Measurements from ENCODE around the gene METTL23.

The METTL23 gene, protein sequence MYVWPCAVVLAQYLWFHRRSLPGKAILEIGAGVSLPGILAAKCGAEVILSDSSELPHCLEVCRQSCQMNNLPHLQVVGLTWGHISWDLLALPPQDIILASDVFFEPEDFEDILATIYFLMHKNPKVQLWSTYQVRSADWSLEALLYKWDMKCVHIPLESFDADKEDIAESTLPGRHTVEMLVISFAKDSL

DNA sequence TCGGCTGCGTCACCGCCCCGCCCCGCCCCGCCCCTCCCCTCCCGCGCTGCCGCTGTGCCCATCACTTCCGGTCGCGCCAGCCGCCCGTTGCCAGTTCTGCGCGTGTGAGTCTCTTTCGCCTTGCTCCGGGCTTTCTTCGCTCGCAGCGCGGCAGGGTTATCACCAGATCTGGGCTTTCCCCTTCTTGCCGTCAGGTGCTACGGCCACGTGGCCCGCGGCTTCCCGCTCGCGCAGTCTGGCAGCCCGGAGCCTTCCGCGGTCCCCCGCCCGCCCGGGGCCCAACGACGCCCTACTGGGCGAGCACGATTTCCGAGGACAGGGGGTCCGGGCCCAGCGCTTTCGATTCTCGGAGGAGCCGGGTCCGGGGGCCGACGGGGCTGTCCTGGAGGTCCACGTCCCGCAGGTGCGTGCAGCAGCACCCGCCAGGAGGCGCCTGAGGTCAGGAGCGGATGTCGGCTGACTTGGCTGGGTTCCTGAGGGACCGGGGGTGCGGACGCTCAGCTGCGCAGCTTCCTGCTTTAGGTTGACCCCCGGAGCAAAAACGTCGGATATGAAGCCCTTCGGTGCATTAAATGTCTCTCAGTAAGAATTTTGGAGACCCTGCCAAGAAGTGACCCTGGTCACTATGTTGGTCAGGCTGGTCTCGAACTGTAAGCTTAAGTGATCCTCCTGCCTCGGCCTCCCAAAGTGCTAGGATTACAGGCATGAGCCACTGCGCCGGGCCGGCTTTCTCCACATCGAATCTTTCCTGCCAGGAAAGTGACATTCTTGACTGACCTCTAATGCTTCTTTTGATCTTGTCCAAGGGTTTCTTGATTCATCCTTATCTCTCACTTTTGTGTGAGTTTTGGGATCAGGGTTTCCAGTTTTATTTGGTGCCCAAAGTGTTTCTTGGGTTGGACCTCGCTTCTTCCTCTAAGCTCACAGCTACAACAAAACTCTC is at the start of gene METTL23:
Gene METTL23 (plus strand): TSS at position 64 of the 943 bp plus-strand sequence. CDS start 2,872 bp downstream, outside the sequence.
- peak; percentile 74 for DNase-seq (ENCODE audit: low read depth)
- H3K4me3 ChIP-seq (ENCODE audit: low read length): peak within 1 kb of the TSS; percentile 83
- TF ChIP-seq, protein P1, sequence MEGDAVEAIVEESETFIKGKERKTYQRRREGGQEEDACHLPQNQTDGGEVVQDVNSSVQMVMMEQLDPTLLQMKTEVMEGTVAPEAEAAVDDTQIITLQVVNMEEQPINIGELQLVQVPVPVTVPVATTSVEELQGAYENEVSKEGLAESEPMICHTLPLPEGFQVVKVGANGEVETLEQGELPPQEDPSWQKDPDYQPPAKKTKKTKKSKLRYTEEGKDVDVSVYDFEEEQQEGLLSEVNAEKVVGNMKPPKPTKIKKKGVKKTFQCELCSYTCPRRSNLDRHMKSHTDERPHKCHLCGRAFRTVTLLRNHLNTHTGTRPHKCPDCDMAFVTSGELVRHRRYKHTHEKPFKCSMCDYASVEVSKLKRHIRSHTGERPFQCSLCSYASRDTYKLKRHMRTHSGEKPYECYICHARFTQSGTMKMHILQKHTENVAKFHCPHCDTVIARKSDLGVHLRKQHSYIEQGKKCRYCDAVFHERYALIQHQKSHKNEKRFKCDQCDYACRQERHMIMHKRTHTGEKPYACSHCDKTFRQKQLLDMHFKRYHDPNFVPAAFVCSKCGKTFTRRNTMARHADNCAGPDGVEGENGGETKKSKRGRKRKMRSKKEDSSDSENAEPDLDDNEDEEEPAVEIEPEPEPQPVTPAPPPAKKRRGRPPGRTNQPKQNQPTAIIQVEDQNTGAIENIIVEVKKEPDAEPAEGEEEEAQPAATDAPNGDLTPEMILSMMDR (IDR thresholded peaks at IDR 0.05; ENCODE audit: insufficient read depth, low read depth, low read length, missing control alignments): peak; percentile 67

DNA sequence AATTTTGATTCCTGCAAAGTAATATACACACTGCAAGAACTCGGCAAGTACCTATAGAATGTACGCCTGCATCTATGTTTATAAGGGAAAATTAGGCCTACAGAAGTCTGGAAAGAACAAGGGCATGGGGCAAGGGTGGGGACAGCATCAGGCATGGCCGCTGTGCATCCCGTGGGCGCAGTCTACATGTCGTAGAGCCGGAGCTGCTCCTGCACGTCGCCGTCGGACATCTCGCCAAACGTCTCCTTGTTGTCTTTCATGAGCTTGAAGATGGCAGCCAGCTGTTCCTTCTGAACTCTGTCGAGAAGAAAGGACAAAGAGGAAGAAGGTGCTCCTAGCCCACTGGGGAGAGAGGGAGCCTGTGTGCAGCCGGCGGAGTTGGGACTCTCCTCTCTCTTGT is 49.2 kb upstream of the METTL23 start:
- no peak overlapping the region for H3K4me3 ChIP-seq (ENCODE audit: low read length)
- no peak for DNase-seq (ENCODE audit: low read depth)
- TF ChIP-seq, protein P1 (IDR thresholded peaks at IDR 0.05; ENCODE audit: insufficient read depth, low read depth, low read length, missing control alignments): no peak

DNA sequence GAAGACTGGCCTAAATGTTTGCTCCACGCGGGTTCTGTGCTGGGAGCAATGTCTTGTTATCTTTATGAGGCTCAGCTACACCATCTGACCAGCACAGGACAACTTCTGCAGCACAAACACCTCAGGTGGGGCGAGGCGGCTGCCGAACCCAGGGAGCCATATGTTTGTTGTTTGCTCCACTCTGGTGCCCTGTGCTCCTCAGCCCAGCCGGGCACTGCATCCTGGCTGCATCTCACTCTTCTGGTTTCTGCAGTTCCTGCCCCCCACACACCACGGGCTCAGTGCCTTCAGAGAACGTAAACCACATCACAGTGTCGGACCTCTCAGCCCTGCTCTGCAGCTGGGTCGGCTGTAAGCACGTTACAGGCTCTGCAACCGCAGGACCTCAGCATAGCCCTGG is 48.3 kb upstream of the METTL23 start:
- TF ChIP-seq, protein P1 (IDR thresholded peaks at IDR 0.05; ENCODE audit: insufficient read depth, low read depth, low read length, missing control alignments): no peak
- DNase-seq (ENCODE audit: low read depth): no peak
- no peak overlapping the region for H3K4me3 ChIP-seq (ENCODE audit: low read length)

DNA sequence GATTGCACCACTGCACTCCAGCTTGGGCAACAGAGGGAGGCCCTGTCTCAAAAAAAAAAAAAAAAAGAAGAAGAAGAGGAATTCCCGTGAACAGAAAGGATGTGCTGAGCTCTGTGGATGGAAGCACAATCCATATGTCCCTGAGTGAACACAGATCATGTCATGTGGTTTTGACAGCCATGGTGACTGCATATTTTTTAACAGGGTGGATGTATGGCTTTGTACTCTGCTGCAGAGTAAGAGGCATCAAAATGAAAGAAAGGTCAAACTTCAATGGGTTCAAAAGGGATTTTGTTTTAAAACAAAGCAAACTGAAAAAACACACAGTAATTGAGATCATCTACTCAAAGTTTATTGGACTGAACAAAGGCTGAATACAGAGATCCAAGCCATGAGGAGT is 47.4 kb upstream of the METTL23 start:
- TF ChIP-seq, protein P1 (IDR thresholded peaks at IDR 0.05; ENCODE audit: insufficient read depth, low read depth, low read length, missing control alignments): no peak
- DNase-seq (ENCODE audit: low read depth): no peak
- H3K4me3 ChIP-seq (ENCODE audit: low read length): no peak overlapping the region

DNA sequence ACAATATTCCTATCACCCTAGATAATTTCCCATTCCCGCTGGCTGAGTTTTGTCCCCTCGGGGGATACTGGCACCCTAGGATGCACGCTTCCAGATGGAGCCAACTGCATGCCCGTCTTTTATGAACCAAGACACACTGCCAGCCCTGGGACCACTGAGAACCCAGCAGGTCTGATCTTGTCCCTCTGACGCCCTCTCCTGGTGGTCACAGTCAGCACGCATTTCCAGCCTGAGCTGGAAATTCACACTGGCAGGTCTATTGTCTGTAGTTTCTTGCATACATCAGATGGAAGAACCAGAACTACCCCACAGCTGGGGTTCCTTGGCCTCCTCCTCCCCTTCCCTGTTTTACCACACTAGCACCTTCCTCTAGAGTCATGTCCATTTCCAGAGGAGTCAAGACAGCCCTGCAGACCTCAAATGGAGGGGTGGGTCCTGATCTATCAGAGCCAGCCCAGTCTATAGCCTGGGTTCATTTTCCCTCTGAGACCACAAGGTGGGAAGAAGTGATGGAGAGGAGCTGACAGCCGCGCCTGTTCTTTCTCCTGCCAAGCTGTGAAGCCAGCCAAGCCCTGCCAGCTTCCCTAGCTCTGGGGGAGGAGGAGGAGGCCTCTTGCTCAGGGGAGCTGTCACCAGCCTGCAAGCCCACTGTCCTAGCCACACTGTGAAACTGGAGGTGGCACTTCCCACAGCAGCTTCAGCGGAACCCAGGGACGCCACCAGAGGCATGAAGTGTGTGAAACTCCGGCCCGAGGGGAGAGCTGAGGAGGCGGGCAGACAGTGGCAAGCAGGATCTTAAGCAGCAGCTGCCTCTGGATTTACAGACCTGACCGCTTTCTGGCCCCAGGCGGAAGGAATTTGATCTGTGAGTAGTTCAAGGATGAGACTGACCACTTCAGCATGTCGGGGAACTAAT is 45.2 kb upstream of the METTL23 start:
- DNase-seq (ENCODE audit: low read depth): peak; percentile 73
- TF ChIP-seq, protein P1 (IDR thresholded peaks at IDR 0.05; ENCODE audit: insufficient read depth, low read depth, low read length, missing control alignments): peak; percentile 85
- no peak overlapping the region for H3K4me3 ChIP-seq (ENCODE audit: low read length)

DNA sequence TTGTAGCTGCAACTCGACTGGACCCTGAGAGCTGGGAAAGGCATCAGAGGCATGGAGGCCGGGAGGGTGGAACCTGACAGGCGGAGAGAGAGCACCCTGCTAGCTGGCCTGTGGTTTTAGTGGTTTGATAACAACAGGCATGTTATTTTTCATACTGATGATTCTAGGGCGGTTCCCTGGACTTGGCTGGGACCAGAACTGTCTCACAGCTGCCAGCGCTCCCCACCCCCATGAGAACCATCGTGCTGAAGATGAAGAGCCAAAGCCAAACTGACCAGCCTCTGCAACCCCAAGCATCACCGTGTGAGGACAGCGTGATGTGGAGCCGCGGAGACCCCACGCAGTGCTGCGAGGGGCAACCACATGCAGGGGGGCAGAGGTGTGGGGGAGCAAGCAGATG is 44.3 kb upstream of the METTL23 start:
- TF ChIP-seq, protein P1 (IDR thresholded peaks at IDR 0.05; ENCODE audit: insufficient read depth, low read depth, low read length, missing control alignments): no peak
- H3K4me3 ChIP-seq (ENCODE audit: low read length): no peak overlapping the region
- no peak for DNase-seq (ENCODE audit: low read depth)

Data from epithelial cell of esophagus (primary cell).